ENCODE measurements around the gene BAZ2A.
"Not testable (repeated sequence)": the region's sequence is repeated elsewhere in the genome, so short reads cannot be mapped to it uniquely, and the experiment has no call there.

BAZ2A gene

GRCh38 chr12:56599797-56600196, 30.3 kb downstream of the BAZ2A start:
- no peak for DNase-seq (ENCODE audit: low read depth in 1 of 2, low spot score in 1 of 2)

- DNase-seq (ENCODE audit: low read depth in 1 of 2, low spot score in 1 of 2) = no peak
Observed at GRCh38 chr12:56599041-56599440, 31.1 kb downstream of the BAZ2A start.

- no peak for DNase-seq (ENCODE audit: low read depth in 1 of 2, low spot score in 1 of 2)
Observed at GRCh38 chr12:56596815-56597214, 33.3 kb downstream of the BAZ2A start.

- peak; percentile 27 to 42 for DNase-seq (ENCODE audit: low read depth in 1 of 2, low spot score in 1 of 2)
Observed at GRCh38 chr12:56593909-56594621, 36.1 kb downstream of the BAZ2A start.

GRCh38 chr12:56591961-56592360, 38.2 kb downstream of the BAZ2A start:
- no peak for DNase-seq (ENCODE audit: low read depth in 1 of 2, low spot score in 1 of 2)

- DNase-seq (ENCODE audit: low read depth in 1 of 2, low spot score in 1 of 2) = no peak
Observed at GRCh38 chr12:56591126-56591525, 39.0 kb downstream of the BAZ2A start.

GRCh38 chr12:56590237-56590830, 39.8 kb downstream of the BAZ2A start:
- DNase-seq (ENCODE audit: low read depth in 1 of 2, low spot score in 1 of 2) = no peak

- no peak for DNase-seq (ENCODE audit: low read depth in 1 of 2, low spot score in 1 of 2)
Observed at GRCh38 chr12:56589783-56590182, 40.3 kb downstream of the BAZ2A start.

GRCh38 chr12:56585098-56585497, 45.0 kb downstream of the BAZ2A start:
- DNase-seq (ENCODE audit: low read depth in 1 of 2, low spot score in 1 of 2) = no peak

GRCh38 chr12:56581418-56582145, 48.5 kb downstream of the BAZ2A start:
- DNase-seq (ENCODE audit: low read depth in 1 of 2, low spot score in 1 of 2) = no peak

GRCh38 chr12:56578983-56579546, 51.1 kb downstream of the BAZ2A start:
- no peak for DNase-seq (ENCODE audit: low read depth in 1 of 2, low spot score in 1 of 2)

- not testable (repeated sequence) for DNase-seq (ENCODE audit: low read depth in 1 of 2, low spot score in 1 of 2)
Observed at GRCh38 chr12:56577248-56577647, 52.9 kb downstream of the BAZ2A start.

- DNase-seq (ENCODE audit: low read depth in 1 of 2, low spot score in 1 of 2) = no peak
Observed at GRCh38 chr12:56574210-56574609, 55.9 kb downstream of the BAZ2A start.

GRCh38 chr12:56572288-56572687, 57.8 kb downstream of the BAZ2A start:
- DNase-seq (ENCODE audit: low read depth in 1 of 2, low spot score in 1 of 2) = no peak

GRCh38 chr12:56571121-56571520, 59.0 kb downstream of the BAZ2A start:
- no peak for DNase-seq (ENCODE audit: low read depth in 1 of 2, low spot score in 1 of 2)

GRCh38 chr12:56568146-56568545, 62.0 kb downstream of the BAZ2A start:
- DNase-seq (ENCODE audit: low read depth in 1 of 2, low spot score in 1 of 2) = no peak

GRCh38 chr12:56565510-56566101, 64.5 kb downstream of the BAZ2A start:
- no peak for DNase-seq (ENCODE audit: low read depth in 1 of 2, low spot score in 1 of 2)

- DNase-seq (ENCODE audit: low read depth in 1 of 2, low spot score in 1 of 2) = no peak
Observed at GRCh38 chr12:56551070-56551469, 79.1 kb downstream of the BAZ2A start.

- DNase-seq (ENCODE audit: low read depth in 1 of 2, low spot score in 1 of 2) = no peak
Observed at GRCh38 chr12:56546680-56547079, 83.4 kb downstream of the BAZ2A start.

All from stimulated activated CD4-positive, alpha-beta T cell treated with anti-CD3 and anti-CD28 coated beads, Interleukin-15, amount 100 ng/mL, for 1 hour (primary cell).